Measurements from ENCODE around the gene EPHB2. TPM values are rescaled to one million over a fixed set of nuclear protein-coding genes. Genes with fewer than 3 reads are reported as not detected.
A peak's percentile ranks its signal among the peaks of the same experiment; 100 is the strongest.

Gene EPHB2
- total RNA-seq, 5 donors from 2014 or later (not counting 1 experiment from before 2014, with no cell fraction given): 0.06 to 0.20 (median 0.12) TPM; not detected in 2

DNA sequence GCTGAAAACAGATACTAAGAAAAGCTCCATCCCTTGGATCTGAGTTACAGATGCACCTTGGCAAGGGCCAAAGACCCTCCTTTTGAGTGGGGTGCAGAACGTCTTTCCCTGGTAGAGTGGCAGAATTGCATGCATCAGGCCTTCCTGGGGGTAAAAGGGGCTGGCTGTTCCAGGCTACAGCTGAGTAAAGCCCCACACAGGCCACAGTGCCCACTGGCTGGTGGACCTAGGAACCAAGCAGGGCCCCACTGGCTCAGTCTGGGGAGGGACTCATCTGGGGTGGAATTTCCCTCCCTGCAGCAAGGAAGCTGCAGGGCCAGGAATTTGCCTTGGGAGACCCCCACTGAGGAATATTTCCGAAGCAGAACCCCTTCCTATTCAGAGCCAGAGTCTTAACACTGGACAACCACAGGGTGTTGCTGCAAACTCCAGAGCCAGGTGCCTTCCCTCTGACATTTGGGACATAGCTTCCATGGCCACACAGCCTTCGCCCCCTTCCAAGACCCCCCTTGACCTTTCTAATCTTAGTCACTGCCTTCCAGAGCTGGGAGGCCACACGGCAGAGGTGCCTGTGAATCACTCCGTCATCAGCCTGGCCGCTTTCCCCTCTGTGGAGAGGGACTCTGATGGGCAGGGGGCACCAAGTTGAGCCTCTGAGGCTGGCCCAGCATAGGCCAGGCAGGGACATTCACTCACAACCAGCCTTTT is 209.5 kb downstream of the EPHB2 start:
- Mint-ChIP-seq H3K27ac (no peak overlapping the region), H3K4me3 (no peak overlapping the region), H3K4me1 (no peaks in the 10 kb centered on the region), H3K27me3 (peaks cover 16 to 25% of the 10 kb centered on the region in 2 donors), H3K9me3 (no peaks in the 10 kb centered on the region), H3K36me3 (no peaks in the 10 kb centered on the region)
- ChIA-PET POLR2A (no interaction called here), CTCF (no interaction called here)
- no peak overlapping the region for H3K27ac ChIP-seq (ENCODE audit: low read length)
- no peaks in the 10 kb centered on the region for H3K9me3 ChIP-seq
- H3K36me3 ChIP-seq (ENCODE audit: control insufficient read depth in 2 of 2, extremely low read depth in 1 of 2, insufficient read depth in 1 of 2, low read length in 1 of 2): no peaks in the 10 kb centered on the region
- H3K4me1 ChIP-seq (ENCODE audit: control insufficient read depth in 1 of 2, extremely low read depth in 1 of 2, insufficient read depth in 2 of 2, low read length in 2 of 2): no peaks in the 10 kb centered on the region
- DNase-seq (no peak), ATAC-seq (replicated peaks in 1 of 4) (no peak)
- no peak overlapping the region for H3K4me3 ChIP-seq (ENCODE audit: control insufficient read depth in 1 of 2, extremely low read depth in 1 of 2, low read length in 1 of 2)
- peaks cover 0 to 35% of the 10 kb centered on the region in 2 experiments for H3K27me3 ChIP-seq (replicated peaks in 1 of 2; ENCODE audit: control insufficient read depth in 2 of 2, extremely low read depth in 1 of 2, insufficient read depth in 2 of 2, low read length in 1 of 2)
- WGBS (ENCODE audit: insufficient coverage): 78% methylated on average over 4 of the region's 6 CpGs

DNA sequence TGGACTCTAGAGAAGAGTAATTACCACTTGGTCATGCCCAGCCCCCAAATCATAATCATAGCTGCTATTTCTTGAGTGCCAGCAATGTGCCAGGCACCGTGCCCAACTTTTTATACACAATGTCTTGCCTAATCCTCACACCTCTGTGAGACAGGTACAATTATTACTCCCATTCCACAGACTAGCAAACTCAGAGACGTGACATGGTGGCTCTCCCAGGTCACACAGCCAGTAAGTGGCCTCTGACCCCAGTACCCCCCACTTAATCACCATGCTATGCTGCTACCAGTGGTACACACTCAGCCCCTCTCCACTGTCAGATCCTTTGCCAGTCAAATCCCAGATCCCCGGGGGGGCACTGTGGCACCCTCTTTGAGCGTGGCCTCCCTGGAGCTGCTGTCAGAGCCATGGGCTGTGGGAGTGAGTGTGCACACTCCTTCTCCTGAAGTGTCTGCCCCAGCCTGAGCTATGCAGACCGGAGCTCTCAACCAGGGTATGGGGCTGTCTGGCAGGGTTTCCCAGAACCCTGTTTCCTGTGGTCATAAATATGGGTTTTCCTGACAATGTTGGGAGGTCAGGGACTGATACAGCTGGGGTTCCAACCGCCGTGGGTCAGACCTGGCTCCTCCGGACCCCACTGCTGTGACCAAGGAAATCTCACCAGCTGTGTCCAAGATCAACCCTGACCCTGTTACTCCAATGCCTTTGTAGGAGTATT is 210.3 kb downstream of the EPHB2 start:
- ATAC-seq (replicated peaks in 1 of 4) (no peak), DNase-seq (no peak)
- no peaks in the 10 kb centered on the region for H3K4me1 ChIP-seq (ENCODE audit: control insufficient read depth in 1 of 2, extremely low read depth in 1 of 2, insufficient read depth in 2 of 2, low read length in 2 of 2)
- CTCF ChIA-PET: no interaction called here
- peaks cover 0 to 28% of the 10 kb centered on the region in 2 experiments for H3K27me3 ChIP-seq (replicated peaks in 1 of 2; ENCODE audit: control insufficient read depth in 2 of 2, extremely low read depth in 1 of 2, insufficient read depth in 2 of 2, low read length in 1 of 2)
- WGBS (ENCODE audit: insufficient coverage): 51% methylated on average over 5 of the region's 8 CpGs
- POLR2A ChIA-PET: no interaction called here
- Mint-ChIP-seq H3K27ac (no peak overlapping the region), H3K4me1 (no peaks in the 10 kb centered on the region), H3K27me3 (peaks cover 17 to 19% of the 10 kb centered on the region in 2 donors), H3K9me3 (no peaks in the 10 kb centered on the region), H3K4me3 (no peak overlapping the region), H3K36me3 (no peaks in the 10 kb centered on the region)
- H3K27ac ChIP-seq (ENCODE audit: low read length): no peak overlapping the region
- no peaks in the 10 kb centered on the region for H3K36me3 ChIP-seq (ENCODE audit: control insufficient read depth in 2 of 2, extremely low read depth in 1 of 2, insufficient read depth in 1 of 2, low read length in 1 of 2)
- H3K4me3 ChIP-seq (ENCODE audit: control insufficient read depth in 1 of 2, extremely low read depth in 1 of 2, low read length in 1 of 2): no peak overlapping the region
- no peaks in the 10 kb centered on the region for H3K9me3 ChIP-seq

DNA sequence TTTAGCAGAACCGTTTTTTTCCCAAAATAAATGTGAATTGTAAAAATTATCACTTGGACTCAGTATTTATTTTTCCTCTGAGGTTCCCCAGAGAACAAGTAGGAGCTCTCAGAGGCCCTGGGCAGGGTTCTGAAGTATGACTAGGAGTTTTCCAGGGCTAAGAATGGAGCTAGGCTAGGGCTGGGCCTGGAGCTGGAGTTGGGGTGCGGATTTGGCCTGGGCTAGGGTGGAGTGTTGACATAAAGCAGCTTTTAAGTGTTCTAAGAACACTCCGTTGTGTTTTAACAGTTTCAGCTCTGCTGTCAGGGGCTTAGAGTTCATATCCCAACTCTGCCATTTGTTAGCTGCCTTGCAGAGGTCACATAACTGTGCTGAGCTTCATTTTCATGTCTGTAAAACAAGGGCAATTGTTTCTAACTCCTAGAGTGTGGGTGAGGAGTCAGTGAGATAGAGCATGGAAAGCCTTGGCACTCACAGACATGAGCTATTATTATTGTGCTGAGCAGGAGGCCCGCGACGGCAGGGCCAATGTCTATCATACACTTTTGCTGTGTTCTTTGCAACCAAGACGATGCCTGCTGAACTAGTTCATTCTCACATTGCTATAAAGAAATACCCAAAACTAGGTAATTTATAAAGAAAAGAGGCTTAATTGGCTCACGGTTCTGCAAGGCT is 210.9 kb downstream of the EPHB2 start:
- H3K4me1 Mint-ChIP-seq: no peaks in the 10 kb centered on the region
- Histone ChIP-seq H3K27me3 (replicated peaks in 1 of 2; ENCODE audit: control insufficient read depth in 2 of 2, extremely low read depth in 1 of 2, insufficient read depth in 2 of 2, low read length in 1 of 2) (peaks cover 0 to 26% of the 10 kb centered on the region in 2 experiments), H3K4me1 (ENCODE audit: control insufficient read depth in 1 of 2, extremely low read depth in 1 of 2, insufficient read depth in 2 of 2, low read length in 2 of 2) (no peaks in the 10 kb centered on the region), H3K27ac (ENCODE audit: low read length) (no peak overlapping the region), H3K4me3 (ENCODE audit: control insufficient read depth in 1 of 2, extremely low read depth in 1 of 2, low read length in 1 of 2) (no peak overlapping the region), H3K9me3 (no peaks in the 10 kb centered on the region), H3K36me3 (ENCODE audit: control insufficient read depth in 2 of 2, extremely low read depth in 1 of 2, insufficient read depth in 1 of 2, low read length in 1 of 2) (no peaks in the 10 kb centered on the region)
- no peaks in the 10 kb centered on the region for H3K36me3 Mint-ChIP-seq
- no peak overlapping the region for H3K4me3 Mint-ChIP-seq
- no peak for ATAC-seq (replicated peaks in 1 of 4)
- no peak overlapping the region for H3K27ac Mint-ChIP-seq
- WGBS (ENCODE audit: insufficient coverage): 67% methylated on average over 3 of the region's 8 CpGs
- POLR2A ChIA-PET: no interaction called here
- H3K9me3 Mint-ChIP-seq: no peaks in the 10 kb centered on the region
- CTCF ChIA-PET: no interaction called here
- H3K27me3 Mint-ChIP-seq: peaks cover 17 to 18% of the 10 kb centered on the region in 2 donors
- DNase-seq: no peak

GRCh38 chr1:22922640-22923039 is 212.0 kb downstream of the EPHB2 start:
- ChIA-PET CTCF (no interaction called here), POLR2A (no interaction called here)
- H3K9me3 ChIP-seq: no peaks in the 10 kb centered on the region
- H3K27me3 ChIP-seq (replicated peaks in 1 of 2; ENCODE audit: control insufficient read depth in 2 of 2, extremely low read depth in 1 of 2, insufficient read depth in 2 of 2, low read length in 1 of 2): peaks cover 0 to 23% of the 10 kb centered on the region in 2 experiments
- Mint-ChIP-seq H3K27ac (no peak overlapping the region), H3K4me3 (no peak overlapping the region), H3K9me3 (no peaks in the 10 kb centered on the region), H3K27me3 (peaks cover 16 to 22% of the 10 kb centered on the region in 2 donors), H3K36me3 (no peaks in the 10 kb centered on the region), H3K4me1 (no peaks in the 10 kb centered on the region)
- 93% methylated on average over 1 of the region's 1 CpG for WGBS (ENCODE audit: insufficient coverage)
- H3K27ac ChIP-seq (ENCODE audit: low read length): no peak overlapping the region
- ATAC-seq (replicated peaks in 1 of 4) (no peak), DNase-seq (no peak)
- H3K4me1 ChIP-seq (ENCODE audit: control insufficient read depth in 1 of 2, extremely low read depth in 1 of 2, insufficient read depth in 2 of 2, low read length in 2 of 2): no peaks in the 10 kb centered on the region
- H3K36me3 ChIP-seq (ENCODE audit: control insufficient read depth in 2 of 2, extremely low read depth in 1 of 2, insufficient read depth in 1 of 2, low read length in 1 of 2): no peaks in the 10 kb centered on the region
- H3K4me3 ChIP-seq (ENCODE audit: control insufficient read depth in 1 of 2, extremely low read depth in 1 of 2, low read length in 1 of 2): no peak overlapping the region

DNA sequence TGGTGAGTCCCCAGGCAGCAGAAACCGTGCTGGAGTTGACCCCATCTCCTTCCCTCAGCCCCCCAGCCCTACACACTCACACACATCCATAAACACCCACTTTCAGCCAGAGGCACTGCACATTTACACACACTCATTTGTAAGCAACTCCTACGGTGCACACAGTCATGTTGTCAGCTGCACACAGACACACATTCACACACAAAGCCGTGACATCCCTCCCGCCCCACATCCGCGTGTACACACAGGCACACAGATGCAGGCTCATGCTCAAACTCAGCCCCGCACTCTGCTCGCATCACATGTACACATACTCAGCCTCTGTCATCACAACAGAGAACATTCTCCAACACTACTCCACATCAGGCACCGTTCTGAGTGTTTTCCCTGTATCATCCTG is 214.5 kb downstream of the EPHB2 start:
- Mint-ChIP-seq H3K9me3 (no peaks in the 10 kb centered on the region), H3K27ac (no peak overlapping the region), H3K36me3 (no peaks in the 10 kb centered on the region), H3K4me3 (no peak overlapping the region), H3K27me3 (peaks cover 27 to 30% of the 10 kb centered on the region in 2 donors), H3K4me1 (no peaks in the 10 kb centered on the region)
- DNase-seq (no peak), ATAC-seq (replicated peaks in 1 of 4) (no peak)
- Histone ChIP-seq H3K4me1 (ENCODE audit: control insufficient read depth in 1 of 2, extremely low read depth in 1 of 2, insufficient read depth in 2 of 2, low read length in 2 of 2) (no peaks in the 10 kb centered on the region), H3K27ac (ENCODE audit: low read length) (no peak overlapping the region), H3K9me3 (no peaks in the 10 kb centered on the region), H3K36me3 (ENCODE audit: control insufficient read depth in 2 of 2, extremely low read depth in 1 of 2, insufficient read depth in 1 of 2, low read length in 1 of 2) (no peaks in the 10 kb centered on the region), H3K4me3 (ENCODE audit: control insufficient read depth in 1 of 2, extremely low read depth in 1 of 2, low read length in 1 of 2) (no peak overlapping the region), H3K27me3 (replicated peaks in 1 of 2; ENCODE audit: control insufficient read depth in 2 of 2, extremely low read depth in 1 of 2, insufficient read depth in 2 of 2, low read length in 1 of 2) (peaks cover 0 to 33% of the 10 kb centered on the region in 2 experiments)
- POLR2A ChIA-PET: no interaction called here
- WGBS (ENCODE audit: insufficient coverage): 72% methylated on average over 6 of the region's 9 CpGs
- CTCF ChIA-PET: no interaction called here

DNA sequence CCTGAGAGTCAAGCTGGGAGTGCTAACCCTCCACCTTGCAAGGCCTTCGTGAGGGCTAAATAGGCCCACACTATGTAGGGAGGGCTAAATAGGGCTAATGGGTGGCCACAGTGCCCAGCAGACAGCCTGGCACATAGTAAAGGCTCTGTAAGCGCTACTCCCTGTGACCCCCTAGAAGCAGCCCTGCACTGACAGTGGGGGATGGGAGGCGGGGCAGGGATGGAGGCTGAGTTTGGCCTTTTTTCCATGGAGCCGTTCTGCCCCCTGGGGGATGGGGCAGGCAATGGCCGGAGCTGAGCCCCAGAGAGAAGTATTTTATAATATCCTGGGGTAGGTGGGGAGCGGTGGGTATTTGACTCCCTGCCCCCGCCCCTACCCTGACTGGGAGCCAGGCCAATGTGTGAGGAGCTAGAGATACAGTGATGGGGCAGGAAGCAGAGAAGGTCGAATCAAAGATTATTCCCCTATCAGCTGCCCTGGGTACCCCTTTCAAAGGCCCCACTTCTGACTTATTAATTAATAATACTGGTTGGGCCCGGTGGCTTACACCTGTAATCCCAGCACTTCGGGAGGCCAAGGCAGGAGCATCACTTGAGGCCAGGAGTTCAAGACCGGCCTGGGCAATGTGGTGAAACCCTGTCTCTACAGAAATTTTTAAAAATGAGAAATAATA is 219.7 kb downstream of the EPHB2 start:
- ChIA-PET CTCF (interaction anchor here in 1 of 2 donors (0.8 kb wide), 1 partner anchor 226 kb away, joined by 4 read pairs; no protein-coding TSS in a partner anchor), POLR2A (no interaction called here)
- WGBS (ENCODE audit: insufficient coverage): 43% methylated on average over 3 of the region's 11 CpGs
- no peaks in the 10 kb centered on the region for H3K36me3 Mint-ChIP-seq
- H3K4me1 Mint-ChIP-seq: no peaks in the 10 kb centered on the region
- H3K36me3 ChIP-seq (ENCODE audit: control insufficient read depth in 2 of 2, extremely low read depth in 1 of 2, insufficient read depth in 1 of 2, low read length in 1 of 2): no peaks in the 10 kb centered on the region
- no peak overlapping the region for H3K4me3 Mint-ChIP-seq
- DNase-seq (peak in 2 of 35 experiments; percentile 3 to 22), ATAC-seq (replicated peaks in 1 of 4) (no peak)
- no peaks in the 10 kb centered on the region for H3K4me1 ChIP-seq (ENCODE audit: control insufficient read depth in 1 of 2, extremely low read depth in 1 of 2, insufficient read depth in 2 of 2, low read length in 2 of 2)
- no peaks in the 10 kb centered on the region for H3K9me3 Mint-ChIP-seq
- H3K27ac Mint-ChIP-seq: no peak overlapping the region
- no peak overlapping the region for H3K4me3 ChIP-seq (ENCODE audit: control insufficient read depth in 1 of 2, extremely low read depth in 1 of 2, low read length in 1 of 2)
- peaks cover 0 to 23% of the 10 kb centered on the region in 2 experiments for H3K27me3 ChIP-seq (replicated peaks in 1 of 2; ENCODE audit: control insufficient read depth in 2 of 2, extremely low read depth in 1 of 2, insufficient read depth in 2 of 2, low read length in 1 of 2)
- H3K27me3 Mint-ChIP-seq: peaks cover 20 to 22% of the 10 kb centered on the region in 2 donors
- H3K27ac ChIP-seq (ENCODE audit: low read length): no peak overlapping the region
- H3K9me3 ChIP-seq: no peaks in the 10 kb centered on the region

Measured in T-cell (primary cell).